ENCODE measurements around the gene ZMYM2. TPM values are rescaled to one million over a fixed set of nuclear protein-coding genes. Genes with fewer than 3 reads are reported as not detected.

ZMYM2 gene
- total RNA-seq, 4 donors from 2014 or later = 60.7 to 75.3 (median 68.1) TPM

GRCh38 chr13:20051366-20051765 is 92.8 kb downstream of the ZMYM2 start:
- Histone ChIP-seq H3K27ac (no peak overlapping the region), H3K27me3 (no peaks in the 10 kb centered on the region), H3K4me3 (no peak overlapping the region), H3K9me3 (no peaks in the 10 kb centered on the region), H3K4me1 (peaks cover 0 to 11% (median 5%) of the 10 kb centered on the region in 4 donors), H3K36me3 (peaks cover 0 to 25% (median 0%) of the 10 kb centered on the region in 3 donors)
- 81 to 91% methylated on average over 6 of the region's 6 CpGs for WGBS, 2 donors
- no peak for DNase-seq (ENCODE audit: low spot score in 2 of 2)
- TF ChIP-seq CTCF (IDR thresholded peaks at IDR 0.05) (no peak), EP300 (IDR thresholded peaks at IDR 0.05) (no peak), POLR2A (IDR thresholded peaks at IDR 0.05) (no peak)

- TF ChIP-seq POLR2A (IDR thresholded peaks at IDR 0.05) = no peak
- no peak for TF ChIP-seq EP300 (IDR thresholded peaks at IDR 0.05)
- no peak for TF ChIP-seq CTCF (IDR thresholded peaks at IDR 0.05)
- no peak for DNase-seq (ENCODE audit: low spot score in 2 of 2)
- Histone ChIP-seq H3K4me3 (no peak overlapping the region), H3K27me3 (no peaks in the 10 kb centered on the region), H3K36me3 (peaks cover 0 to 33% (median 0%) of the 10 kb centered on the region in 3 donors), H3K9me3 (no peaks in the 10 kb centered on the region), H3K27ac (no peak overlapping the region), H3K4me1 (peaks cover 0 to 11% (median 5%) of the 10 kb centered on the region in 4 donors)
- WGBS, 2 donors = 69 to 83% methylated on average over 3 of the region's 3 CpGs
These were observed 94.5 kb downstream of the ZMYM2 start for GRCh38 chr13:20053016-20053415.

- Histone ChIP-seq H3K4me1 (peaks cover 0 to 10% (median 1%) of the 10 kb centered on the region in 4 donors), H3K27me3 (no peaks in the 10 kb centered on the region), H3K36me3 (peaks cover 0 to 40% (median 5%) of the 10 kb centered on the region in 3 donors), H3K9me3 (no peaks in the 10 kb centered on the region), H3K4me3 (no peak overlapping the region), H3K27ac (no peak overlapping the region)
- 89 to 93% methylated on average over 2 of the region's 2 CpGs for WGBS, 2 donors
- TF ChIP-seq CTCF (IDR thresholded peaks at IDR 0.05) = no peak
- TF ChIP-seq POLR2A (IDR thresholded peaks at IDR 0.05) = no peak
- no peak for TF ChIP-seq EP300 (IDR thresholded peaks at IDR 0.05)
- DNase-seq (ENCODE audit: low spot score in 2 of 2) = no peak
These were observed 95.4 kb downstream of the ZMYM2 start for GRCh38 chr13:20053891-20054290.

GRCh38 chr13:20054586-20054985 is 96.1 kb downstream of the ZMYM2 start:
- Histone ChIP-seq H3K27me3 (no peaks in the 10 kb centered on the region), H3K4me1 (peaks cover 0 to 3% (median 0%) of the 10 kb centered on the region in 4 donors), H3K4me3 (no peak overlapping the region), H3K36me3 (peaks cover 0 to 47% (median 10%) of the 10 kb centered on the region in 3 donors), H3K9me3 (no peaks in the 10 kb centered on the region), H3K27ac (no peak overlapping the region)
- WGBS, 2 donors = 91 to 94% methylated on average over 2 of the region's 2 CpGs
- TF ChIP-seq CTCF (IDR thresholded peaks at IDR 0.05) = no peak
- TF ChIP-seq POLR2A (IDR thresholded peaks at IDR 0.05) = no peak
- no peak for TF ChIP-seq EP300 (IDR thresholded peaks at IDR 0.05)
- no peak for DNase-seq (ENCODE audit: low spot score in 2 of 2)

GRCh38 chr13:20057214-20057613 is 98.7 kb downstream of the ZMYM2 start:
- H3K36me3 ChIP-seq = peaks cover 0 to 73% (median 16%) of the 10 kb centered on the region in 3 donors
- H3K9me3 ChIP-seq = no peaks in the 10 kb centered on the region
- 94% methylated on average over 7 of the region's 7 CpGs for WGBS, 2 donors
- no peak overlapping the region for H3K27ac ChIP-seq
- no peak for TF ChIP-seq POLR2A (IDR thresholded peaks at IDR 0.05)
- TF ChIP-seq CTCF (IDR thresholded peaks at IDR 0.05) = no peak
- TF ChIP-seq EP300 (IDR thresholded peaks at IDR 0.05) = no peak
- DNase-seq (ENCODE audit: low spot score in 2 of 2) = no peak
- no peak overlapping the region for H3K4me3 ChIP-seq
- H3K27me3 ChIP-seq = no peaks in the 10 kb centered on the region
- H3K4me1 ChIP-seq = peaks cover 0 to 5% (median 0%) of the 10 kb centered on the region in 4 donors
